Upper lobe of right lung (tissue), 1 donor: ENCODE results near the gene SAMD1. TPM values are rescaled to one million over a fixed set of nuclear protein-coding genes. Genes with fewer than 3 reads are reported as not detected.
A peak's percentile ranks its signal among the peaks of the same experiment; 100 is the strongest.

Source experiments
- ATAC-seq: fragments of 200-7000 bp; cut with Tn5 transposase; one replicate; pipeline ENCODE4 v1.9.1; 2020; ENCODE audit warnings: mild to moderate bottlenecking, moderate library complexity
- DNase-seq: peaks from one replicate; pipeline ENCODE4 v3.0.0-alpha.2; 2020
- H3K27ac ChIP-seq: fragments of 200-600 bp; one replicate; pipeline ENCODE4 v1.8.0; 2022
- H3K27me3 ChIP-seq: fragments of 200-600 bp; one replicate; pipeline ENCODE4 v1.8.0; 2022; ENCODE audit warnings: mild to moderate bottlenecking
- H3K36me3 ChIP-seq: fragments of 200-600 bp; one replicate; pipeline ENCODE4 v1.8.0; 2022
- H3K4me1 ChIP-seq: fragments of 200-600 bp; one replicate; pipeline ENCODE4 v1.8.0; 2022
- H3K4me3 ChIP-seq: fragments of 200-600 bp; one replicate; pipeline ENCODE4 v1.8.0; 2022; ENCODE audit warnings: mild to moderate bottlenecking
- H3K9me3 ChIP-seq: fragments of 200-600 bp; one replicate; pipeline ENCODE4 v1.8.0; 2022
- intact Hi-C: fragments of 100-400 bp; cut with DNase I; formaldehyde crosslinking; loops from one replicate; pipeline ENCODE4 v1.11.0; 2022
- total RNA-seq: library from RNA; stranded (reverse); fragmentation: NEBNext Ultra II Directional; extraction: Animal tissue kit (Norgen Biotek cat#: 25700); gene quantifications from one replicate; pipeline ENCODE4 v1.2.1, GENCODE V29; 2021
- TF ChIP-seq, protein P1 (sequence below): fragments of 200-600 bp; IDR thresholded peaks from one replicate; pipeline ENCODE4 v1.8.0; 2022; ENCODE audit warnings: antibody characterized with exemption
- donor health status: DM: no; HTN: yes; CAD: no; lungs with severe emphysema.

Gene SAMD1
- total RNA-seq, 1 donor from 2014 or later: 45.9 TPM

- no peak overlapping the region for H3K27ac ChIP-seq
- H3K9me3 ChIP-seq: no peaks in the 10 kb centered on the region
- H3K36me3 ChIP-seq: no peaks in the 10 kb centered on the region
- intact Hi-C loops: no loop called here
- no peak for ATAC-seq
- TF ChIP-seq, protein P1, sequence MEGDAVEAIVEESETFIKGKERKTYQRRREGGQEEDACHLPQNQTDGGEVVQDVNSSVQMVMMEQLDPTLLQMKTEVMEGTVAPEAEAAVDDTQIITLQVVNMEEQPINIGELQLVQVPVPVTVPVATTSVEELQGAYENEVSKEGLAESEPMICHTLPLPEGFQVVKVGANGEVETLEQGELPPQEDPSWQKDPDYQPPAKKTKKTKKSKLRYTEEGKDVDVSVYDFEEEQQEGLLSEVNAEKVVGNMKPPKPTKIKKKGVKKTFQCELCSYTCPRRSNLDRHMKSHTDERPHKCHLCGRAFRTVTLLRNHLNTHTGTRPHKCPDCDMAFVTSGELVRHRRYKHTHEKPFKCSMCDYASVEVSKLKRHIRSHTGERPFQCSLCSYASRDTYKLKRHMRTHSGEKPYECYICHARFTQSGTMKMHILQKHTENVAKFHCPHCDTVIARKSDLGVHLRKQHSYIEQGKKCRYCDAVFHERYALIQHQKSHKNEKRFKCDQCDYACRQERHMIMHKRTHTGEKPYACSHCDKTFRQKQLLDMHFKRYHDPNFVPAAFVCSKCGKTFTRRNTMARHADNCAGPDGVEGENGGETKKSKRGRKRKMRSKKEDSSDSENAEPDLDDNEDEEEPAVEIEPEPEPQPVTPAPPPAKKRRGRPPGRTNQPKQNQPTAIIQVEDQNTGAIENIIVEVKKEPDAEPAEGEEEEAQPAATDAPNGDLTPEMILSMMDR: no peak
- H3K4me1 ChIP-seq: peaks cover 37% of the 10 kb centered on the region
- no peak overlapping the region for H3K4me3 ChIP-seq
- DNase-seq: no peak
- H3K27me3 ChIP-seq: no peaks in the 10 kb centered on the region
Measured at GRCh38 chr19:14135355-14135754, 44.8 kb upstream of the SAMD1 start.

GRCh38 chr19:14127929-14128509 lies 37.5 kb upstream of the SAMD1 start:
- ATAC-seq (peak; percentile 87), DNase-seq (no peak)
- Histone ChIP-seq H3K27ac (peak overlapping the region; percentile 24), H3K4me3 (no peak overlapping the region), H3K9me3 (no peaks in the 10 kb centered on the region), H3K36me3 (no peaks in the 10 kb centered on the region), H3K27me3 (no peaks in the 10 kb centered on the region), H3K4me1 (peaks cover 15% of the 10 kb centered on the region)
- intact Hi-C loops: no loop called here
- TF ChIP-seq, protein P1: no peak

- DNase-seq (no peak), ATAC-seq (peak; percentile 89)
- intact Hi-C loops: no loop called here
Measured at GRCh38 chr19:14127176-14127575, 36.6 kb upstream of the SAMD1 start.

GRCh38 chr19:14122924-14123323 lies 32.4 kb upstream of the SAMD1 start:
- intact Hi-C loops: no loop called here
- Histone ChIP-seq H3K9me3 (no peaks in the 10 kb centered on the region), H3K27me3 (no peaks in the 10 kb centered on the region), H3K36me3 (no peaks in the 10 kb centered on the region), H3K4me3 (no peak overlapping the region), H3K27ac (no peak overlapping the region), H3K4me1 (peaks cover 24% of the 10 kb centered on the region)
- DNase-seq (no peak), ATAC-seq (no peak)
- TF ChIP-seq, protein P1: no peak

More at GRCh38 chr19:14127176-14127575, 36.6 kb upstream of the SAMD1 start:
- H3K27me3 ChIP-seq: no peaks in the 10 kb centered on the region
- no peaks in the 10 kb centered on the region for H3K36me3 ChIP-seq
- peaks cover 15% of the 10 kb centered on the region for H3K4me1 ChIP-seq
- H3K9me3 ChIP-seq: no peaks in the 10 kb centered on the region
- TF ChIP-seq, protein P1: no peak
- no peak overlapping the region for H3K4me3 ChIP-seq
- H3K27ac ChIP-seq: no peak overlapping the region

DNA sequence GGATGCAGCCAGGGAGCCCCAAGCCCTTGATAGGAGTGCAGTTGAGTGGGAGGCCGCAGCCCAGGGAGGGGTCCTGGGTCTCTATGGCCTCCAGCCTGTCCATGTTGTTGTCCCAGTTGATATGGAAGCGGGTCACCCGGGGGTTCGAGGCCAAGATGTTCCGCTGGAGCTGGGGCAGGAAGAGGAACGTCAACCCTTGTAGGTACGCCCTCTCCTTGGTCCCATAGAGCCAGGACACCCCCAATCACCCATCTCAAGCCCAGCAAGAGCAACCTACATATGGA lies 29.9 kb upstream of the SAMD1 start:
- intact Hi-C loops: no loop called here
- Histone ChIP-seq H3K4me1 (peaks cover 33% of the 10 kb centered on the region), H3K36me3 (no peaks in the 10 kb centered on the region), H3K27ac (peak overlapping the region; percentile 100), H3K27me3 (no peaks in the 10 kb centered on the region), H3K9me3 (no peaks in the 10 kb centered on the region), H3K4me3 (no peak overlapping the region)
- ATAC-seq (no peak), DNase-seq (no peak)
- TF ChIP-seq, protein P1: no peak
